Progenitor cell of endocrine pancreas (in vitro differentiated cells): Measurements from ENCODE around the gene ETV6. TPM values are rescaled to one million over a fixed set of nuclear protein-coding genes. Genes with fewer than 3 reads are reported as not detected.

Experiments
- DNase-seq: peaks from one replicate; pipeline ENCODE4 v3.0.0; 2021; ENCODE audit warnings: low spot score; ENCODE audit not compliant: unreplicated experiment
- H3K27ac Mint-ChIP-seq: 2 replicates; pipeline ENCODE4 v1.8.0; 2021; ENCODE audit warnings: mild to moderate bottlenecking, moderate library complexity, mixed read lengths
- H3K27me3 Mint-ChIP-seq: 2 replicates; pipeline ENCODE4 v1.8.0; 2021; ENCODE audit warnings: mixed read lengths
- H3K36me3 Mint-ChIP-seq: 2 replicates; pipeline ENCODE4 v1.8.0; 2022; ENCODE audit warnings: mixed read lengths; ENCODE audit not compliant: insufficient read depth
- H3K4me1 Mint-ChIP-seq: 2 replicates; pipeline ENCODE4 v1.8.0; 2021; ENCODE audit warnings: low read depth, mixed read lengths
- H3K4me3 Mint-ChIP-seq: 2 replicates; pipeline ENCODE4 v1.8.0; 2021; ENCODE audit warnings: low read depth, mild to moderate bottlenecking, moderate library complexity, mixed read lengths
- H3K9me3 Mint-ChIP-seq: 2 replicates; pipeline ENCODE4 v1.8.0; 2021; ENCODE audit warnings: low read depth, mixed read lengths
- total RNA-seq: library from RNA; stranded (reverse); gene quantifications from 2 replicates; pipeline ENCODE4 v1.2.1, GENCODE V29; 2021
- TF ChIP-seq, protein P1 (sequence below): fragments of 200-600 bp; sonication (generic); IDR thresholded peaks from one replicate; pipeline ENCODE4 v1.5.0; 2021; ENCODE audit warnings: antibody characterized with exemption, mild to moderate bottlenecking; ENCODE audit not compliant: unreplicated experiment

ETV6 gene
- total RNA-seq, 1 donor from 2014 or later: 55.2 TPM

DNA sequence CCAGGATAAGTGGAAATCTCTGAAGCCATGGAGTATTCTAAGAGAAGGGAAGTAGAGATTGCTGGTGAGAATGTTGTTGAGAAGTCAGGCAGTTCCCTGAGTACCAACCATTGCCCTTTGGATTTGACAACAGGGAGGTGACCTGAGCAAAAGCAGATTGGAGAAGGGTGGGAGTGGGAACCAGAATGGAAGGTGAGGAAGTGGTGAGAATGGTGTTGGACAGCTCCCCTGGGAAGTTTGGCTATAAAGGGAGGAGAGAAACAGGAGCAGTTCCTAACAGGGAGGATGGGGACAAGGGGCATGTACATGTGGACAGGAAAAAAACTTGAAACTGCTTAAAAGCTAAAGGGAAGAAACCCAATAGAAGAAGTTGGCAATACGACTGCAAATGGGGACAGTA is 198.1 kb downstream of the ETV6 start:
- H3K27me3 Mint-ChIP-seq: no peaks in the 10 kb centered on the region

DNA sequence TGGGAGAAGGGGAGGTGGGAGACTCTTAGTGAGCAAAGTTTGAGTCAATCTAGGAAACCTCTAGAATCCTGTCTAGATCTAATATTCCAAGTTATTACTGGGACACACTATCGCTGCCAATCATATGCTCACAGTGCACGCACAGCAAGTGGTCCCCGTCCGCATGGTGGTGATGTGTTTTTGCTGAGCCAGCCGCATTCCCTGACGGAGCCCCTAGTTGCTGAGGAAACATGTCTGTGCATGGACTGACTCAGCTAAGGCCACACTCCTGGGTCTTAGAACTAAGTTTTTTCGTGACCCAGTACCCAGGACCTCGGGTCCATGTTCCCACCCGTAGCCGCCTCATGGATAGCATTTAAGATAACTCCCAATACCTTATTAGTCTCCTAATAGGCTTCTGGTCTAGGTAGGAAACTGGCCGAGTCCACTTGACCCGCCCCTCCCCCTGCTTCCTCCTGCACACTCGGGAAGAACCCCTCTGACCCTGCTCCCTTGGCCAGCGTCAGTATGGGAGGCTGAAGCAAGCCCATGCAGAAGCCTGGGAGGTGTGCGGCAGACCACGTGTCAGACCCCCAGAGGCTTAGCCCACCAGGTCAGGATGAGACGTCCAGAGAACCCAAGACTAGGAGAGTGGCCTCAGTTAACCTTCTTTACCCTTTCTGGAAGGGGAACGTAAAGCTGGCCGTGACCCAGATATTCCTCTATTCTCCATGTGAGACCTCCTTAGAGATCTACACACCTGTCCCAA is 200.5 kb downstream of the ETV6 start:
- H3K27ac Mint-ChIP-seq: no peak overlapping the region
- DNase-seq: no peak
- TF ChIP-seq, protein P1, sequence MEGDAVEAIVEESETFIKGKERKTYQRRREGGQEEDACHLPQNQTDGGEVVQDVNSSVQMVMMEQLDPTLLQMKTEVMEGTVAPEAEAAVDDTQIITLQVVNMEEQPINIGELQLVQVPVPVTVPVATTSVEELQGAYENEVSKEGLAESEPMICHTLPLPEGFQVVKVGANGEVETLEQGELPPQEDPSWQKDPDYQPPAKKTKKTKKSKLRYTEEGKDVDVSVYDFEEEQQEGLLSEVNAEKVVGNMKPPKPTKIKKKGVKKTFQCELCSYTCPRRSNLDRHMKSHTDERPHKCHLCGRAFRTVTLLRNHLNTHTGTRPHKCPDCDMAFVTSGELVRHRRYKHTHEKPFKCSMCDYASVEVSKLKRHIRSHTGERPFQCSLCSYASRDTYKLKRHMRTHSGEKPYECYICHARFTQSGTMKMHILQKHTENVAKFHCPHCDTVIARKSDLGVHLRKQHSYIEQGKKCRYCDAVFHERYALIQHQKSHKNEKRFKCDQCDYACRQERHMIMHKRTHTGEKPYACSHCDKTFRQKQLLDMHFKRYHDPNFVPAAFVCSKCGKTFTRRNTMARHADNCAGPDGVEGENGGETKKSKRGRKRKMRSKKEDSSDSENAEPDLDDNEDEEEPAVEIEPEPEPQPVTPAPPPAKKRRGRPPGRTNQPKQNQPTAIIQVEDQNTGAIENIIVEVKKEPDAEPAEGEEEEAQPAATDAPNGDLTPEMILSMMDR: no peak
- peaks cover 21% of the 10 kb centered on the region for H3K4me1 Mint-ChIP-seq
- H3K4me3 Mint-ChIP-seq: no peak overlapping the region
- H3K9me3 Mint-ChIP-seq: no peaks in the 10 kb centered on the region
- no peaks in the 10 kb centered on the region for H3K27me3 Mint-ChIP-seq
- H3K36me3 Mint-ChIP-seq: peaks cover 38% of the 10 kb centered on the region

More for the DNA sequence above, 198.1 kb downstream of the ETV6 start:
- Mint-ChIP-seq H3K9me3 (no peaks in the 10 kb centered on the region), H3K36me3 (peaks cover 29% of the 10 kb centered on the region), H3K27ac (no peak overlapping the region), H3K4me3 (no peak overlapping the region), H3K4me1 (peaks cover 18% of the 10 kb centered on the region)
- no peak for DNase-seq
- TF ChIP-seq, protein P1: no peak

DNA sequence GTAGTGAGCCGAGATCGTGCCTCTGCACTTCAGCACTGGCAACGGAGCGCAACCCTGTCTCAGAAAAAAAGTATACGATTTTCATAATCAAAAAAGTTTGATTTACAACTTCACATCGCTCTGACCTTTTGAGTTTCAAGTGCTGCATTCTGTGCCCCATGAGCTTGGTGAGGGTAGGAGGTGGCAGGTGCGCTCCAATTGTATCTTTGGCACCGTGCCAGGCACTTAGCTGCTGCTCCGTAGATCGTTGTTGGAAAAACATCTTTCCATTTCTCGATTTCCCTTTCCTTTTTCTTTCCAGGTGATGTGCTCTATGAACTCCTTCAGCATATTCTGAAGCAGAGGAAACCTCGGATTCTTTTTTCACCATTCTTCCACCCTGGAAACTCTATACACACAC is 203.7 kb downstream of the ETV6 start:
- Mint-ChIP-seq H3K27ac (peak overlapping the region; percentile 1), H3K9me3 (no peaks in the 10 kb centered on the region), H3K27me3 (no peaks in the 10 kb centered on the region), H3K4me3 (no peak overlapping the region), H3K36me3 (peaks cover 31% of the 10 kb centered on the region), H3K4me1 (peaks cover 19% of the 10 kb centered on the region)
- TF ChIP-seq, protein P1: no peak
- DNase-seq: no peak

DNA sequence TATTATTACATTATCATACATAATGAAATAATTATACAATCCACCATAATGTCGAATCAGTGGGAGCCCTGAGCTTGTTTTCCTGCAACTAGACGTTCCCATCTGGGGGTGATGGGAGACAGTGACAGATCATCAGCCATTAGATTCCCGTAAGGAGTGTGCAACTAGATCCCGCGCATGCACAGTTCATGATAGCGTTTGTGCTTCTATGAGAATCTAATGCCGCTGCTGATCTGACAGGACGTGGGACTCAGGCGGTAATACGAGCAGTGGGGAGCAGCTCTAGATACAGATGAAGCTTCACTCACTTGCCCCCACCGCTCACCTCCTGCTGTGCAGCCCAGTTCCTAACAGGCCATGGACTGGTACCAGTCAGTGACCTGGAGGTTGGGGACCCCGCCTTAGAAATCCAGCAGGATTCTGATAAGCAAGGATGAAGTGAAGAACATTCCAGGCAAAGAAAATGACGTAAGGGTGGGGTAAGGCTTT is 204.6 kb downstream of the ETV6 start:
- Mint-ChIP-seq H3K27me3 (no peaks in the 10 kb centered on the region), H3K27ac (no peak overlapping the region), H3K4me1 (peaks cover 21% of the 10 kb centered on the region), H3K36me3 (peaks cover 35% of the 10 kb centered on the region), H3K9me3 (no peaks in the 10 kb centered on the region), H3K4me3 (no peak overlapping the region)
- no peak for DNase-seq
- TF ChIP-seq, protein P1: no peak

- TF ChIP-seq, protein P1: no peak
- Mint-ChIP-seq H3K4me1 (peaks cover 29% of the 10 kb centered on the region), H3K27me3 (no peaks in the 10 kb centered on the region), H3K9me3 (no peaks in the 10 kb centered on the region), H3K36me3 (peaks cover 34% of the 10 kb centered on the region), H3K4me3 (no peak overlapping the region), H3K27ac (no peak overlapping the region)
- no peak for DNase-seq
These were observed 206.5 kb downstream of the ETV6 start for GRCh38 chr12:11855983-11856374.
